HEK293T (cell line): ENCODE results near the gene ACTR5.
A peak's percentile ranks its signal among the peaks of the same experiment; 100 is the strongest.

Source experiments
- CTCF ChIA-PET: fragments of 350-600 bp; formaldehyde crosslinking; extraction: SDS; loops from one replicate; lab custom pipeline; 2021; ENCODE audit warnings: antibody characterized with exemption, inconsistent platforms; lab: Yijun Ruan, JAX
- POLR2A ChIA-PET: fragments of 350-600 bp; formaldehyde crosslinking; extraction: SDS; loops from one replicate; lab custom pipeline; 2020; ENCODE audit warnings: antibody characterized with exemption, inconsistent platforms; lab: Yijun Ruan, JAX
- DNase-seq: peaks from one replicate; pipeline ENCODE4 v3.0.0; 2012; ENCODE audit warnings: mixed read lengths; ENCODE audit errors: extremely low spot score
- ARNT ChIP-seq: fragments of 450-650 bp; IDR thresholded peaks from 2 replicates; pipeline ENCODE4 v1.6.1; 2017; ENCODE audit warnings: mild to moderate bottlenecking
- BHLHE40 ChIP-seq: fragments of 450-650 bp; IDR thresholded peaks from 2 replicates; pipeline ENCODE4 v1.6.1; 2016; ENCODE audit warnings: mild to moderate bottlenecking, moderate library complexity, borderline replicate concordance
- CTBP1 ChIP-seq: fragments of 450-650 bp; IDR thresholded peaks from 2 replicates; pipeline ENCODE4 v1.6.1; 2016; ENCODE audit warnings: borderline replicate concordance
- ELF4 ChIP-seq: fragments of 450-650 bp; IDR thresholded peaks from 2 replicates; pipeline ENCODE4 v1.6.1; 2017; ENCODE audit warnings: antibody characterized with exemption
- FOXA1 ChIP-seq: fragments of 450-650 bp; IDR thresholded peaks from 2 replicates; pipeline ENCODE4 v1.6.1; 2016; ENCODE audit warnings: mild to moderate bottlenecking
- FOXK2 ChIP-seq: fragments of 450-650 bp; IDR thresholded peaks from 2 replicates; pipeline ENCODE4 v1.6.1; 2016; ENCODE audit warnings: mild to moderate bottlenecking
- FOXM1 ChIP-seq: fragments of 450-650 bp; IDR thresholded peaks from 2 replicates; pipeline ENCODE4 v1.6.1; 2017; ENCODE audit warnings: mild to moderate bottlenecking, borderline replicate concordance
- HDGF ChIP-seq: fragments of 450-650 bp; IDR thresholded peaks from 2 replicates; pipeline ENCODE4 v1.6.1; 2017; ENCODE audit warnings: antibody characterized with exemption, borderline replicate concordance
- L3MBTL2 ChIP-seq: fragments of 450-650 bp; conservative IDR thresholded peaks from 2 replicates; pipeline ENCODE4 v1.6.1; 2016; ENCODE audit warnings: mild to moderate bottlenecking
- LEF1 ChIP-seq: fragments of 450-650 bp; IDR thresholded peaks from 2 replicates; pipeline ENCODE4 v1.6.1; 2017; ENCODE audit warnings: mild to moderate bottlenecking, borderline replicate concordance
- NFRKB ChIP-seq: fragments of 450-650 bp; IDR thresholded peaks from 2 replicates; pipeline ENCODE4 v1.6.1; 2016; ENCODE audit warnings: mild to moderate bottlenecking, moderate library complexity
- SP1 ChIP-seq: fragments of 450-650 bp; IDR thresholded peaks from 2 replicates; pipeline ENCODE4 v1.6.1; 2017
- SUZ12 ChIP-seq: fragments of 450-650 bp; IDR thresholded peaks from 2 replicates; pipeline ENCODE4 v1.6.1; 2016; ENCODE audit warnings: mild to moderate bottlenecking
- TARDBP ChIP-seq: fragments of 450-650 bp; IDR thresholded peaks from 2 replicates; pipeline ENCODE4 v1.6.1; 2016
- ZNF384 ChIP-seq: fragments of 450-650 bp; IDR thresholded peaks from 2 replicates; pipeline ENCODE4 v1.6.1; 2016
- TF ChIP-seq, protein P1 (sequence below): fragments of 450-650 bp; IDR thresholded peaks from 2 replicates; pipeline ENCODE4 v1.6.1; 2016

The ACTR5 gene

DNA sequence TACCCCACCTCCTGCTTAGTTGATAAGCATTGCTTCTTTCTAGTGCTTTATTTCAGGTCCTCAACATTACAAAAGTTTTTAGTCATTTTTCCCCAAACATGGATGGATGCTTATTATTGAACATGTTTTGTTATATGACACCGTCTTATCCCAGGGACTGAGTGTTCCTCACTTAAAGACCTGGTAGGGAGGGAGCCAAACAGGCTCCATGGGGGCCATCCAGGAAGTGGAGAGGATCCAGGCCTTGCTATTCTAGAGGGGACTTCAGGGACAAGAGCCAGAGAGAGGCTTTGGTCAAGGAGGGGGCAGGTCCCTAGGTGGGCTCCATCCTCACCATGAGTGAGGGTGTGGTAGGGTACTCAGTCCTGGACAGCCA, 16.5 kb upstream of the ACTR5 start:
- ChIA-PET CTCF (interaction anchor here (0.6 to 1.5 kb wide), 2 partner anchors 14 to 88 kb away, joined by 3 to 4 read pairs; no protein-coding TSS in a partner anchor), POLR2A (no interaction called here)
- DNase-seq: no peak
- TF ChIP-seq FOXK2 (no peak), SP1 (no peak), L3MBTL2 (no peak), ZNF384 (no peak), HDGF (no peak), FOXA1 (no peak), SUZ12 (no peak), LEF1 (no peak), NFRKB (no peak), BHLHE40 (no peak), FOXM1 (no peak), ARNT (no peak)

DNA sequence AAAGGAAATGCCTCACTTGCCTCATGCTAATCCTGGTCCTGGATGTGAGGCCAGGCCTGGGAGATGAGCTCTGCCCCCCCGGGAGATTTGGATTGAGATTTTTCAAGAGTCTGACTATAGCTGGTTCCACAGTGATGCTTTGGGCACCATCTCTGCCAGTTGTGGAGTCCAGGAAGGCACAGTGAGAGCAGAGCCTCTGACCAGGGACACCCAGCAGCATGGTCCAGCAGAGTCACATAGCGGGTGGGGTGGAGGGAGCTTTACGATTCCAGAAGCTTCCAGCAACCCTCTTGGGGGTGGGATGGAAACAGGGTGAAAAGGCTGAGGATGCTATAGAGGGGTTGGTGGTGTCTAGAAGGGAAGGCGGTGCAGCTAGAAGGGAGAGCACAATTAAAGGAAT, 15.3 kb upstream of the ACTR5 start:
- CTCF ChIA-PET: no interaction called here
- TF ChIP-seq TARDBP (no peak), L3MBTL2 (no peak), FOXA1 (no peak), NFRKB (no peak), SUZ12 (no peak), ARNT (no peak), LEF1 (no peak), HDGF (no peak), SP1 (no peak), ZNF384 (no peak), ELF4 (no peak), BHLHE40 (no peak), CTBP1 (no peak), FOXM1 (no peak)
- TF ChIP-seq, protein P1, sequence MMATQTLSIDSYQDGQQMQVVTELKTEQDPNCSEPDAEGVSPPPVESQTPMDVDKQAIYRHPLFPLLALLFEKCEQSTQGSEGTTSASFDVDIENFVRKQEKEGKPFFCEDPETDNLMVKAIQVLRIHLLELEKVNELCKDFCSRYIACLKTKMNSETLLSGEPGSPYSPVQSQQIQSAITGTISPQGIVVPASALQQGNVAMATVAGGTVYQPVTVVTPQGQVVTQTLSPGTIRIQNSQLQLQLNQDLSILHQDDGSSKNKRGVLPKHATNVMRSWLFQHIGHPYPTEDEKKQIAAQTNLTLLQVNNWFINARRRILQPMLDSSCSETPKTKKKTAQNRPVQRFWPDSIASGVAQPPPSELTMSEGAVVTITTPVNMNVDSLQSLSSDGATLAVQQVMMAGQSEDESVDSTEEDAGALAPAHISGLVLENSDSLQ: no peak
- no peak for DNase-seq
- POLR2A ChIA-PET: no interaction called here

- POLR2A ChIA-PET: no interaction called here
- DNase-seq: no peak
- CTCF ChIA-PET: interaction anchor here (0.9 kb wide), 1 partner anchor 77 kb away, joined by 4 read pairs; no protein-coding TSS in a partner anchor
- no peak for TF ChIP-seq SP1
- TF ChIP-seq, protein P1: no peak
- TF ChIP-seq L3MBTL2: no peak
- TF ChIP-seq FOXK2: no peak
- no peak for TF ChIP-seq SUZ12
- TF ChIP-seq LEF1: no peak
- no peak for TF ChIP-seq ARNT
- TF ChIP-seq BHLHE40: no peak
- no peak for TF ChIP-seq FOXM1
- no peak for TF ChIP-seq CTBP1
- no peak for TF ChIP-seq FOXA1
- no peak for TF ChIP-seq ZNF384
- TF ChIP-seq ELF4: no peak
- no peak for TF ChIP-seq NFRKB
- TF ChIP-seq HDGF: no peak
- TF ChIP-seq TARDBP: no peak
Observed at GRCh38 chr20:38735172-38735571, 13.1 kb upstream of the ACTR5 start.

GRCh38 chr20:38737887-38738286, 10.4 kb upstream of the ACTR5 start:
- no peak for DNase-seq
- TF ChIP-seq, protein P1: no peak
- TF ChIP-seq LEF1 (no peak), ARNT (no peak), SP1 (no peak), TARDBP (no peak), ELF4 (no peak), NFRKB (no peak), FOXM1 (no peak), BHLHE40 (no peak), SUZ12 (no peak), CTBP1 (no peak), ZNF384 (no peak)
- ChIA-PET CTCF (no interaction called here), POLR2A (no interaction called here)

- DNase-seq: no peak
- ChIA-PET CTCF (no interaction called here), POLR2A (no interaction called here)
- TF ChIP-seq LEF1: no peak
- TF ChIP-seq TARDBP: no peak
- TF ChIP-seq NFRKB: no peak
- TF ChIP-seq CTBP1: no peak
- no peak for TF ChIP-seq L3MBTL2
- TF ChIP-seq BHLHE40: no peak
Observed at GRCh38 chr20:38745757-38746156, 2.5 kb upstream of the ACTR5 start.

DNA sequence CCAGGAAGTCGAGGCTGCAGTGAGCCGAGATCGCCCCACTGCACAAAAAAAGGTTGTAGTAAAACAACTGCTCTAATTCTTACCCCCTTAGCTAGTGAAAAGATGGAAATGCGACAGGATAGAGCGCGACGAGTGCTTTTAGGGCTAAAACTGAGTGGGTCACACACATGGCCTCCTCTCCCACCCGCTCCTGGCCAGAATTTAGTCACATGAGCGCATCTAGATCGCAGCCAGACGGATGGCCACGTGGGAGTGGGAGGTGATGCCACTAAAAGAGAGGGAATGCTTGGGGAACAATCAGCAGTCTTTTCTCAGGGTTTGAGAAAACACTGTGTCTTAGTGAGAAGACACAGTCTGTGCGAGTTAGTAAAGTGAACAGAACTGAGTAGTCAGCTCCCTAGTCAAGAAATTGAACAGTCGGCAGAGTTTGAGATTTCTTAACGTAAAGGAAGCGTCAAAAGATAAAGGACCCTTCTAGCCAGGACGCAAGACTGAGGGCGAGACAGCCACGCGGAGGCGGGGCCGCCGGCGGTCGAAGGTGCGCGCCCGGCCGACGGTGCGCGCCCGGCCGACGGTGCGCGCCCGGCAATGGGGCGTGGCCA, 664 bp upstream of the ACTR5 start:
- TF ChIP-seq HDGF (no peak), L3MBTL2 (peak; percentile 93)
- DNase-seq: no peak
- ChIA-PET CTCF (interaction anchor here (0.6 to 1.5 kb wide), 2 partner anchors 17 to 91 kb away, joined by 3 read pairs; no protein-coding TSS in a partner anchor), POLR2A (interaction anchor here (1.0 kb wide), 1 partner anchor 9 kb away, joined by 3 read pairs; no protein-coding TSS in a partner anchor)
